ENCODE measurements around the gene IL17RA.
A peak's percentile ranks its signal among the peaks of the same experiment; 100 is the strongest.

IL17RA gene

DNA sequence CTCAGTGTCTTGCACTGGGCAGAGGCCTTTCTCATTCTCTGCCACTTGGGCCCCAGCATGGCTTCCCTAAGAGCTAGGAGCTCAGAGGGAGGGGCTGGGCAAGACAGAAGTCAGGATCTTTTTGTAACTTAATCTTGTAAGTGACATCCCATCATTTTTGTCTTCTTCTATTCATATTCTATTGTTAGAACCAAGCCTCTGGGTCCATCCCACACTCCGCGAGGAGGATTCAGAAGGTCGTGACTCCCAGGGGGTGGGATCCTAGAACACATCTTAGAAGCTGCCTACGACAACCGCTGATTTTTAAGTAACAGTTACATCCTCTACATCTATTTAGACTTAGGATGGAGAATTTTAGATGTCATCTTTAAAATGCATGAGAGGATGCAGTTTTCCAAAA is 1.5 kb upstream of the IL17RA start:
- no peak for DNase-seq

DNA sequence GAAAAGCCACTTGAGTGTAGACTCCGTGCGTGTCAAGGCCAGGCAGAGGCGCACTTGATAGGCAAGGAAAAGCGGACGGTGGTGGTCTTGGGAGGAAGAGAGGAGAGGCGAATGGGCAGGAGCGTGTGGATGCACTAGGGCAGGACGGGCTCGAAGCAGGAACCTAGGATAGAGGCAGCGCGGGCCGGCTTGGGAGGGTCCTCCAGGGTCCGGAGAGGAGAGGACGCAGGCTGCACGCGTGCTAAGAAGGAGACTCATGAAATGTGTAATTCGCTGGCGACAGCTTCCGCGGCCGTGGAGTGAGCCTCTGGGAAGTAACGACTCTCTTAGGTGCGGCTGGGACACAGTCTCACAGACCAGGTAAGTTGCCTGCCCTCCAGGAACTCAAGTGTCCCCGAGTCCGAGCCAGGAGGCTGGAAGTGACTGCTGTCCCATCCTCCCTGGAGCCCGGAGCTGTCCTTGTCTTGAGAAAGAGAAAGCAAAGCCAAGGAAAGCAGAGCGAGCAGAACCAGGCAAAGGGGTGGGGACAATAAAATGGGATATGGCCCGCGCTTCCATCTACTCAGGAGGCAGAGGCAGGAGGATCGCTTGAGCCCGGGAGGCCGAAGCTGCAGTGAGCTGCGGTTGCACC is 874 bp upstream of the IL17RA start:
- DNase-seq: no peak

DNA sequence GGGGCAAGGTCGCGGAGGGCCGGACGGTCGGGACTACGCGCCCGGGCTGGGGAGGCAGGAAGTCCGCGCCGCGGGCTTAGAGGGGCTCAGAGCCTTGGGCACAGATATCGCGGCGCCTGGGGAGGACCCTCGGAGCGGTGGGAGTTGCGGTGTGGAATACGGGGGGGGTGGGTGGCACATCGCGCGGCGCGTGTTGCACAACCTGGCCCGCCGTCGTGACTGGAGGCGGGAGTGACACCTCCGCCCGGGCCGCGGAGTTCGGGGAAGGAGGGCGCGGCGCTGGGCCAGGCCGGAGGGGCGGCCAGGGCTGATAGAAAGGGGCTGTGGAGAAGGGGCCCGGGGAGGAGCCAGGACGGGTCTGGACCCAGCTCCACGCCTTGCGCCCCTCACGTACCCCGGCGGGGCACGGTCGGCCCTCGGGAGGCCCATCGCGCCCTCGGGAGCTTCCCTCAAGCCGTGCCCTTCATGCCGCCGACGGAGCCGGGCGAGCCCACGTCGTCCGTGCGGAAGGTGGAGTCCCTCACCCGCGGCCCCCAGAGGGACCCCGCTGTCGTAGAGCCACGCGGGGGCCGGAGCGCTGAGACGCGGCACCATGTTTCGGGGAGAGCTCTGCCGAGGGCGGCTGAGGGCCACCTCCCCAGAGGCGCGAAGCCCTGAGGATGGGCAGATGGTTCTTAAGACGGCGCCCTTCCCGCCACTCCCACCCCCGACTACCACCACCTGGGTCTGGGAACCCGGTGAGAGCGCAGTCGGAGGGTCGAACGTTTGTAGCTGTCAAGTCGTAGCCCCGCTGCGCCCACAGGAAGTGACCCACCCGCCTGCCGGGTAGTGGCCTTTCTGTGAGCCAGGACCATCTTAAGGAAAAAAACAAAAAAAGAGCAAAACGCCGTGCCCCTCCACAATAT is 729 bp downstream of the IL17RA start:
- DNase-seq: no peak

DNA sequence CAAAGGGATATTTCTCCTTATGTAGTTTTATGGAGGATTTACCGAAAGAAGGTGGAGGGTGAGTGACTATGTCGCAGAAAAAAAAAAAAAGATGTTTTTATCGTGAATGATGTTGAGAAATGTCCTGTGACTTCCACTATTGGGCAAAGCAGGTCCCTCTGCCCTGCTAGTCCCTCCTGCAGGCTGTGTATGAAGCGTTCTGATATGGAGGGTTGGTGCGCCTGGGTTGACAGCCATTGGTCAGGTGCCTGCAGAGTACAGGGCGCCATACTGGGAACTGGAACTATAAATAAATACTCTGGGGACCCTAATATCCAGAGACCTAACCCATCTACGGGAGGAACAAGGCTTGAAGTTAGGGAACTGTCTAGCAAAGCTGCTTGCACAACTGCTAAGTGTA is 1.5 kb downstream of the IL17RA start:
- no peak for DNase-seq

DNA sequence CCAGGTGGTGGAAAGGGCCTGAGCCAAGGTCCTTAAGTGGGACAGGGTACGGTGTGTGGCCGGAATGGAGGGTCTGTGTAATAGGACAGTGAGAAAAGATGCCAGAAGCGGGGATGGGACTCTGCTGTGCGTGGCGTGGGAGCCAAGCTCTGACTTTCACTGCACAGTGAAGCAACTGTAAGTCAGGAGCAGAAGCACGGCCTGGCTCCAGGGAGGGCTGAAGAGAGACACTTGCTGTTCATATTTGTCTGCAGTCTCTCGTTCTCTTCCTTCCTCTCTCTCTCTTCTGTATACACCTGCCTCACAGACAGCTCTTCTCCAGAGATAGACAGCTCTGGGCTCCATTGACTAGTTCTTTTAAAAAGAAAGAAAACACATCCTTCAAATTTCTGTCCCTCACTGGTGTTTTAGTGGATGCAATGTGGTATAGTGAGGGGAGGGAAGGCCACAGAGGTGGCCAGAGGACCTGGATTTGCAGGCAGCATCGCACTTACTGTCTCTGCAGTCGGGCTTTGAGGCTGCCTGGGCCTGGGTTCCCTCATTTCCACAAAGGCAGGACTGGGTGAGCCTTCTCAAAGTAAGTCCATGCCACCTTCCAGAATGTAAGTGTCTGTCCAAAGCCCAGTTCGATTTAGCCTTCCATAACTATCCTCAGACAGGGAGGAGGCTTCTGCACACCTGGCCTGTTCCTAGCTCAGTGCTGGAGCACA is 2.1 kb downstream of the IL17RA start:
- DNase-seq: peak; percentile 29

DNA sequence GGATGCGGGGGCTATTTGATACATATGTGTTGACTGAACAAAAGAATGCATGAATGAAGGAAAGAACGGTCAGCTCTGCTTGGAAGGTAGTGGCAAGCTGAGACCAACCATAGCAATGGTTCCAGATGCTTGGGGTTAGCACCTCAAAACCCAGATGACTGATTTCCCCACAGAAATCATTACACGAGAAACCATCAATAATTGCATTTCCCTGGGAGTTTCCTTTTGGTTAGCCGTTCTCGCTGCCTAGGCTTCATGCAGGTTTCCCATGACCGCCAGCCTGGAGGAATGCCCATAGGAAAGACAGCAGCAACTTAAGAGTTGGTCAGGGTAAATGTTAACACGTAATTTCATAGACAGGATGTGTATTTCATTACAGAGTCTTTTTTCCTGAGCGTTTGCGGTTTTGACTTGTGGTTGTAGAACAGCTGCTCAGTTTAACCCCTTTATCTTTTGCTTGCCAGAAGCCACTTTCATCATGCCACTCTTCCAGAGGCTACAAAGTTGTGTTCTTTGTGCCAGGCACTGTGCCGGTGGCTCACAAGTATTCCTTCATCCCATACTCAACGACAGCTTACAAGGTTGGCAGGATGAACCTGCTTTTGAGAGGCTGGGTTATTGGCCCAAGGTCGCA is 2.8 kb downstream of the IL17RA start:
- peak; percentile 80 for DNase-seq

DNA sequence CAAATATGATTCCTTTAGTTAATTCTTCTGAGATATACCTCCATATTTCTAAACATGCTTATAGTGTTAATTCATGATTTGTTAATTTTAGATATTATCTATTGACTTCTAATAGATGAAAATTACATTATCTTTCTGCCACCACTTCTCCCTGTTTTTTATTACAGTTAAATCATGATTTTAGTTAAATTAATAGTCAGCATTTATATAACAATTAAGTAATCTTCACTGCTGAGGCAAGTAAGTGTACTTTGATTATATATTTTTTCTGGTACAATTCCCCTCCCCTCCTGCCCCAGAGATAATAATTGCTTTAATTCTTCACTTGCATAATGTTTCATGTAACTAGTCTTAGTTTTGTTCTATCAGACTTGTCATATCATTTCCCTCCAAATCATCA is 5.8 kb downstream of the IL17RA start:
- no peak for DNase-seq

DNA sequence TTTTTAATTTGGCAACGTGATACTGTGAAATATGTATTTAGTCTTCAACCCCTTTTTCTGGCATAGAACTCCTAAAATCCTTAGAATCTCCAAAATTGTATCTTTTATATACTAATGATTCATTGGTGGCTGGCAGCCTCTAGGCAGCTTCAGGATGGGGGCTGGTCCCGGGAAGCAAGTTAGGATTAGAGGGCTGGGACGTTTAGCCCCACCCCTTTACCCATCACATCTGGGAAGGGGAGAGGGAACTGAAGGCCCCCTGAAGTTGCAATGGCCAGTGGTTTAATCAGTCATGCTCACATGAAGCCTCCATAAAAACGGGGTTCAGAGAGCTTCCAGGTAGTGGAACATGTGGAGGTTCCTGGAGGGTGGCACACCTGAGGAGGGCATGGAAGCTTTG is 7.1 kb downstream of the IL17RA start:
- no peak for DNase-seq

DNA sequence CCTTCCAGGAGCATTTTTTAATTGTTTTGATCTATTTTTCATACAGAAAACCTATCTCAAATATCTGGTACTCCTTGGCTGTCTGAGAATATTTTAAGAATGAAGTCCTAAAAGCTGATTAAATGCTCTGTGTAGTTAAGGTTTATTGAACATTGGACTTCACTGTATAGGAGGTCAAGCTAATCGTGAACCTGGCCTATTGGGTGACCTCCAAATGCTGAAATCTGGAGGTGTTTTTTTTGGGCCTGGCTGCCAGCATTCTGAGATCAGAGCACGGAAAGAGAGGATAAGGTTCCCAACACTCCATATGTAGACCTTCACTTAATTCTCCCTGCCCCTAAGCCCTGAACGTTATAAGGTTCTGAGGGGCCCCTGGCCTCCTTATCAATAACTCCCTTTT is 8.3 kb downstream of the IL17RA start:
- no peak for DNase-seq

DNA sequence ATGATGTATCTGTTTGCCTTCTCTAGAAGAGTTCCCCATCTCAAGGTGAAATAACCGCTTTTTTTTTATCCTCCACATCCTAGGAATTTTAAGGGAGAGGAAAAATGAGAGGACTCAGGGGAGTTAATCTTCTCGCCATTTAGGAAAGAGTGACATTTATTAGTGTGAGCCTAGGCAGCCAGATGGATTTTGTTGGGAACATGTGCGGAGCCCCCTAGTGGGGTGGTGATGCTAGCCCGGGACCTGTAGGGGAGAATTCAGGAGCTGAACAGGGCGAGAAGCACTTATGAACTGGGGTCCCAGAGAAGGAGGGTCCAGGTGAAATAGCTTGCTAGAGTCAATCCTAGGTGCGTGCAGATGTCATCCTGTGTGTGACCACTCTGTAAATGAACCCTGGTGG is 10.7 kb downstream of the IL17RA start:
- DNase-seq: no peak

DNA sequence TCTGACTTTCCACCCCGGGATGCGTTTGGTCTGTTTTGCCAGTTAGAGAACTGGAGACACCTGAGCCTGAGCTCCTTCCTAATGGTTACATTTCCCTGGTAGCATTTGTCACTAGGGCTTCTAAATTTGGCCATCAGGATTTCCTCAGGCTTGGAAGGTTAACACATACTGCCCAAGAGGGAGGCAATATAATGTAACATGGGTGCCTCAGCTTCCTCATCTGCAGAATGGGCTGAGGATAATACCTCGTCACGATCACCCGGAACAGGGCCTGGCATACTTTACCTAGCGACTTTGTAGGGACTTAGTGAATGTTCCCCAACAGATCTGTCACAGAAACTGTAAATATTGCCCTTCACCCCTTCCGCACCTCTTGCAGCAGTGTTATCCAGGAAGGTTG is 11.3 kb downstream of the IL17RA start:
- no peak for DNase-seq

DNA sequence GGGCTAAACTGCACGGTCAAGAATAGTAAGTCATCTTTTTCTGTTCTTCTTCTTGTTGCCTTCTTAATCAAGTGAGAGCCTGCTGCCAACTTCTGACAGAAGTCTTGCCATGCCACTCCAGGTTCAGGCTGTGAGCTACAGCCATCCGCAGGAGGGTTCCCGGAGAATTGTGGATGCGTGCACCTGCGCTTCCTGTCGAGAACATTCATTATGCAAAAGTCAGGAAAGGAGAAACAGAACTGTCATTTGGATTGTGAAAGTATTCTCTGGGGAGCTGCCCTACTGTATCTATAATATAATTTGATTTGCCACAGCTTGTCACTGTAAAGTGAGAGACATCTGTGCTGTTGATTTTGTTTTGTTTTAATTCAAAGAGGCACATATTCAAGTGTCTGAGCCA is 12.3 kb downstream of the IL17RA start:
- no peak for DNase-seq

DNA sequence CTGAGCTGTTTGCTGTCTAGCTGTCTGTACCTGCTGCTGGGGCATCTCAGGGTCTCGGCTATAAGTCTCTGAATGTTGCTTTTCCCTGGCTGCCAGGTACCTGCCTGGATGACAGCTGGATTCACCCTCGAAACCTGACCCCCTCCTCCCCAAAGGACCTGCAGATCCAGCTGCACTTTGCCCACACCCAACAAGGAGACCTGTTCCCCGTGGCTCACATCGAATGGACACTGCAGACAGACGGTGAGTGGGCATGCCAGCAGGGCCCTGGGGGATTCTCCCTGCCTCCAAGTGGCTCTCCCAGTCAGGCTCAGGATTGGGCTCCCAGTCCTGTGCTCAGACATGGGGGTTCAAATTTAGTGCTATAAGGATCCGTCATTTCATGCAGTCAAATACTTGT is 12.9 kb downstream of the IL17RA start:
- no peak for DNase-seq

DNA sequence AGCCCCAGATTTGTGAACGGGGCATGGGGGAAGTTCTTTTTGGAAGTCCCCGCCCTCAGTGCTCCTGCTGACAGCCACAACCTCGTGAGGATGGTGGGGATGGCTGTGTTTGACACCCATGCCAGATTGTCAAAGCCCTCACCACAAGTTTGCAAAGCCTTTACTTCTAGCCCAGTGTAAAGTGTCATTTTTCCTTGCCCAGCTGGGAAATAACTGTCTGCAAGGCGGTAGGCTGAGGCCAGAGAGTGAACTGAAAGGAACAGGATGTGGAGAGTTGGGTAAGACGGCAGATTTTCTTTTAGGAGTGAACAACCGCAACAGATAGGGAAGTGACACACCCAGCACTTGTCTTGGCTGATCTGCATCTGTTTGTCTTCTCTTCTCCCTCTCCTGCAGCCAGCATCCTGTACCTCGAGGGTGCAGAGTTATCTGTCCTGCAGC is 13.6 kb downstream of the IL17RA start:
- DNase-seq: peak; percentile 49

DNA sequence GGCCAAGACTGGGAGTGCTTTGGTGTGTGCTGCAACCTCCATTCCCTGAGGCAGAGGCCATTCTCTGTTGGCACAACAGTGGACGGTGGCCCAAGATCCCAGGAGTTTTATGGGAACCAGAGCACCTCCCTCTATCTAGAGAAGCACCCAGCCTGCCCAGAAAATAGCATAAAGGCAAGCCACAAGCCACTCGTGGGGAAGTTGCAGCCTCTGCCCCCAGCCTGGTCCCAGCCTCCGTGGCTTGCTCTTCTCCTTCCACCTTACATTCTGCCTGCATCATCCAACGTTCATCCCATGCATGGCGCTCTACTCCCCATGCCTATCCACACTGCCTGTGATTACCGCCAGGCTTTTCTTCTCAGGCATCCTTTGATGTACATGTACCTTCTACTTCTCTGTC is 15.8 kb downstream of the IL17RA start:
- no peak for DNase-seq

DNA sequence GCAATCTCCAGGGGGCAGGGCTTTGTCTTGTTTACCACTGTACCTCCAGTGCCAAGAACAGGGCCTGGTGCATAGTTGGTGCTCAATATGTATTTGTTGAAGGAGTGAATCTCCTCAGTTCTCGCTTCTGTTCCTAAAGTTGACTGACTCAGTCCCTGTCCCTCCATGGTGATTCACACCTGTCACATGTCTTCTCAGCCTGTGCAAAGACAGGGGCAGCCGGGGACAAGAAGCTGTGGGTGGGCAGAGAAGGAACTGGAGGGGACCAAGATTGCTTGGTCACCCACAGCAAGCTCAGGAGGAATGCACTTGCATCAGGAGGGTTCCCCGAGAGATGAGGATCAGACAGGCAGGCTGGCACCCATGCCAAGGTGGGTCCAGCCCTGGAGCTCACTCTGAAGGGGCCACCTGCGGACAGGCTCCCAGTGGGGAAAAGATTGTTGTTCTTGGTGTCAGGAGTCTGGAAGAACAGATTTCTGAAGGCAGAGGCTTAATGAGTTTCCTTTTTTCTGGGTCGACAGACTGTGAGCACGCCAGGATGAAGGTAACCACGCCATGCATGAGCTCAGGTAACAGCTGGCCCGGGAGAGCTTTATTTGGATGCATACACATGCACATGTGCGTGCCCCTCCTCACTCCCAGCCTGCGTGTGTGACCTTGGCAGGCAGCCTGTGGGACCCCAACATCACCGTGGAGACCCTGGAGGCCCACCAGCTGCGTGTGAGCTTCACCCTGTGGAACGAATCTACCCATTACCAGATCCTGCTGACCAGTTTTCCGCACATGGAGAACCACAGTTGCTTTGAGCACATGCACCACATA is 16.9 kb downstream of the IL17RA start:
- DNase-seq: no peak

DNA sequence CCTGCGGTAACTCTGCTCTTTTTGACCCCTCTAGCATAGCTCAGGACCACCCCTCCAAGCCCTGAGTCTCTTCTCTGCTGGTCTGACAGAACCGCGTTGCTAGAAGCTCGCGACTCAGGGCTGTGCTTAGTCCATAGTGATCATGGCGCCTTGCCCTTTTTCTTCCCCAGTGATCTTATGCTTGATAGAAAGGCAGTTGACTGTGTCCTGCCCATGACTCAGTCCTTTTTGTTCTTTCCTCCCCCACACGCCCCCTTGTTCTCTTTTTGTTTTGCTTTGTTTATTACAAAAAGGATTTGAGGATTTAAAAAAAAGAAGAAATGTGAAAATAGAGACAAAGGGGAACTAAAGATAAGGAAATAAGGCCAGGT is 17.5 kb downstream of the IL17RA start:
- DNase-seq: no peak

DNA sequence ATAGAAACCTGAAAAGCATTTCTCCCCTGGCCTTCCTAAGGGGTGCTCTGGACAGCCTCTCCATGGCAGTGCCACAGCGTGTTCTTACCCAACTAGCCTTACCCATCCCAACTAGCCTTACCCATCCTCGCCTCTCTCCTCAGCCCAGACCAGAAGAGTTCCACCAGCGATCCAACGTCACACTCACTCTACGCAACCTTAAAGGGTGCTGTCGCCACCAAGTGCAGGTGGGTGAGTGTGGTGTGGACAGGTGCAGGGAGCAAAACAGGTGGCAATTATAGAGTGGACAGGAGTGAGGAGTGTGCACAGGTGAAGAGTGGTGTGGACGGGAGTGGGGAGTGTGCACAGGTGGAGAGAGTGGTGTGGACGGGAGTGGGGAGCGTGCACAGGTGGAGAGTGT is 18.6 kb downstream of the IL17RA start:
- DNase-seq: no peak

DNA sequence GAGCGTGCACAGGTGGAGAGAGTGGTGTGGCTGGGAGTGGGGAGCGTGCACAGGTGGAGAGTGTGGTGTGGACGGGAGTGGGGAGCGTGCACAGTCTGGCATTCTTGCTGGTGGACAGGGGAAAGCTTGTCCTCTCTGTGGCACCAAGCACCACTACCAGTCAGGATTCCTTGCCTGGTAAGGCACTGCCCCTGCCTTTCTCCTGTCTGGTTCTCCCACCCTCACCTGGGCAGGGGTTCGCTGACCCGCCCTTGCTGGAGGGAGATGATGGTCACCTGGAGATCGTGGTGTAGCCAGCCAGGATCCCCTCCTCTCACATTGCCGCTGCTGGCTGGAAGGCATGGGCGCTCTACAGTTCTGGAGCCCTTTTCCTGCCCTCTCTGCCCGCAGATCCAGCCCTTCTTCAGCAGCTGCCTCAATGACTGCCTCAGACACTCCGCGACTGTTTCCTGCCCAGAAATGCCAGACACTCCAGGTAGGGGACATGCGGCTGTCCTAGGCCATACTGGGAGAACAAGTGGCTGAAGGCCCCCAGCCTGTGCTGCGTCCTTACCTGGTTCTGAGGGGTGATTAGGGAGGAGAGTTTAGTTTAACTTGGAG is 19.6 kb downstream of the IL17RA start:
- DNase-seq: no peak

DNA sequence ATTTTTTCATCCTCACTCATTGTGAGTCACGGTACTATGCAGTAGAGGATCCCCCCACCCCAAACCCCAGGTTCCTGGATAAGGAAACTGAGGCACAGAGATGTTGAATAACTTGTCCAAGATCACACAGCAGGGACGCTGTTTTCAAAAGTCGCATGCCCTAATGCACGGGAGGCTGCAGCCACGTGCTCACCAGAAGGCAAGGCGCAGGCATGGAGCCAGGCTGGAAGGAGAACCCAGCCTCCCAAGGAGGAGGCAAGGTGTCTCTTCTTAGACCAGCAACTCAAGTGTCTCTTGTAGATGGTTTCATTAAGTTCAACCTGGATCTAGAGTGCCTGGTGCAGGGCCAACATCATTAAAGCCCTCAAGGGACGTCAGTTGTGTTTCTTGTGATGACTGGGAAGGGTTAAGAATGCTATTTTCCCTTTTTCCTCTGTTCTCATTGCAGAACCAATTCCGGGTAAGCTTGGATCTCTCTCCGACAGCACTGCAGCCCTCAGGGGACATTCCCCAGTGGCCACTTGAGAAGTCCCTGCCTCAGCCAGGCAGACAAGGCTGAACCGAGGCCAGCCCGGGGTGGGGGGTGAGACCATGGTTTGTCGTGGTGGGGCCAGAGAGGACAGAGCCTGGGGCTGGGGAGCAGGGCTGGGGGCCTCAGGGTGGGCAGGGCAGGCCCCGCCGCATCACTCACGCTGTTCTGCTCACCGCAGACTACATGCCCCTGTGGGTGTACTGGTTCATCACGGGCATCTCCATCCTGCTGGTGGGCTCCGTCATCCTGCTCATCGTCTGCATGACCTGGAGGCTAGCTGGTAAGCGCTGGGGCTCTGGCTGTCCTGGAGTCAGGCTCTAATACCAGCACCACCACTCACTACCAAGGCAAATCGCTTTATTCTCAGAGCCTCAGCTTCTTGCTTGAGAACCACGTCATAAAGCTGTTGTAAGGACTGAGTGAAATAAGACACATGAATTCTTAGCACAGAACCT is 20.6 kb downstream of the IL17RA start:
- DNase-seq: no peak
